K562 (cell line): ENCODE data around the gene TTC23L. TPM values are rescaled to one million over a fixed set of nuclear protein-coding genes. Genes with fewer than 3 reads are reported as not detected.

Source experiments
- ATAC-seq: fragments of 200-7000 bp; cut with Tn5 transposase; 3 replicates; pipeline ENCODE4 v1.9.1; 2020; ENCODE audit warnings: moderate library complexity
- BruUV-seq: library from RNA; stranded (reverse); fragments of 400-500 nt; replicated peaks from 2 replicates; lab custom pipeline; 2021; lab: Mats Ljungman, UMichigan
- CTCF ChIA-PET: fragments of 300-600 bp; formaldehyde crosslinking; extraction: SDS; loops from one replicate; lab custom pipeline; 2021; ENCODE audit warnings: low intra/inter-chr PET ratio; lab: Yijun Ruan, JAX
- POLR2A ChIA-PET: fragments of 300-600, 350-650 bp; sonication (Branson Sonifier 250); formaldehyde crosslinking; extraction: SDS; loops from one replicate; lab custom pipeline; 2021; ENCODE audit warnings: antibody characterized with exemption, inconsistent platforms; lab: Yijun Ruan, JAX
- DNase-seq, 4 experiments: peaks; one replicate each; pipeline versions ENCODE4 v3.0.0 to v3.0.0-alpha.2; 2011 to 2018; ENCODE audit warnings: low spot score in 3 of 4, mixed read lengths in 3 of 4; ENCODE audit errors: extremely low read depth in 1 of 4
- FAIRE-seq: peaks from 2 replicates; lab custom pipeline; 2011; peaks lifted over from hg19 to GRCh38; lab: Jason Lieb, UNC
- H2AFZ ChIP-seq: 2 replicates; pipeline ENCODE4 v1.6.0; 2011; ENCODE audit warnings: low read depth, low read length, control low read depth, inconsistent platforms
- H3K27ac ChIP-seq: fragments of 200-600 bp; 3 replicates; pipeline ENCODE4 v1.8.0; 2011; ENCODE audit warnings: low read depth, mild to moderate bottlenecking, control low read depth, inconsistent platforms, low read length, moderate library complexity, mixed read lengths; ENCODE audit errors: extremely low read depth
- H3K27me3 ChIP-seq, 2 experiments: fragments of 300-600 bp in 1 of 2; 2 replicates in 1 of 2; 3 replicates in 1 of 2; pipeline versions ENCODE4 v1.6.0 to v1.8.0; 2011; ENCODE audit warnings: inconsistent platforms in 2 of 2, low read length in 2 of 2, mild to moderate bottlenecking in 1 of 2, mixed read lengths in 1 of 2, moderate library complexity in 1 of 2; ENCODE audit not compliant: control insufficient read depth in 2 of 2, insufficient read depth in 2 of 2
- H3K36me3 ChIP-seq: fragments of 300-600 bp; 3 replicates; pipeline ENCODE4 v1.8.0; 2011; ENCODE audit warnings: mild to moderate bottlenecking, low read length, inconsistent platforms; ENCODE audit not compliant: control insufficient read depth, insufficient read depth
- H3K4me1 ChIP-seq, 2 experiments: fragments of 200-600 bp in 1 of 2; replicated peaks in 1 of 2; 2 replicates in 1 of 2; 3 replicates in 1 of 2; pipeline versions ENCODE4 v1.5.1 to v1.8.0; 2011; ENCODE audit warnings: inconsistent platforms in 2 of 2, low read length in 2 of 2, mild to moderate bottlenecking in 1 of 2, mixed read lengths in 1 of 2, moderate library complexity in 1 of 2; ENCODE audit not compliant: control insufficient read depth in 2 of 2, insufficient read depth in 2 of 2
- H3K4me2 ChIP-seq: 2 replicates; pipeline ENCODE4 v1.6.1; 2011; ENCODE audit warnings: low read length, control low read depth, inconsistent platforms, mixed read lengths; ENCODE audit not compliant: insufficient read depth
- H3K4me3 ChIP-seq: fragments of 200-600 bp; sonication (generic), shearing (Covaris generic); 2 replicates; pipeline ENCODE4 v1.5.1; 2016; ENCODE audit warnings: control low read depth, inconsistent platforms
- H3K79me2 ChIP-seq: fragments of 200-600 bp; 3 replicates; pipeline ENCODE4 v1.8.0; 2011; ENCODE audit warnings: low read length, inconsistent platforms; ENCODE audit not compliant: control insufficient read depth, insufficient read depth
- H3K9ac ChIP-seq, 2 experiments: 2 replicates each; pipeline versions ENCODE4 v1.6.0 to v1.6.1; 2011; ENCODE audit warnings: low read depth in 2 of 2, low read length in 2 of 2, control low read depth in 1 of 2, inconsistent platforms in 1 of 2, mild to moderate bottlenecking in 1 of 2, mixed read lengths in 1 of 2; ENCODE audit not compliant: insufficient read depth in 1 of 2
- H3K9me1 ChIP-seq: one replicate; pipeline ENCODE4 v1.6.0; 2011; ENCODE audit warnings: inconsistent platforms, mild to moderate bottlenecking, low read length, moderate library complexity; ENCODE audit not compliant: control insufficient read depth, insufficient read depth
- H3K9me3 ChIP-seq: replicated peaks from 2 replicates; pipeline ENCODE4 v1.5.1; 2011; ENCODE audit warnings: low read depth, low read length, inconsistent platforms; ENCODE audit not compliant: control insufficient read depth, insufficient read depth
- H4K20me1 ChIP-seq: replicated peaks from 2 replicates; pipeline ENCODE4 v1.6.1; 2011; ENCODE audit warnings: low read length, inconsistent platforms, mixed read lengths; ENCODE audit not compliant: control insufficient read depth, insufficient read depth
- ATF2 ChIP-seq: sonication (generic); formaldehyde crosslinking; IDR thresholded peaks from 2 replicates; pipeline ENCODE4 v1.8.1; 2022; ENCODE audit warnings: missing genetic modification reagents
- BCL6 ChIP-seq: fragments of 250-450 bp; sonication (Bioruptor Pico); IDR thresholded peaks from 2 replicates; pipeline ENCODE4 v1.4.0; 2020
- FIP1L1 ChIP-seq: fragments of 200-400 bp; formaldehyde crosslinking; IDR thresholded peaks from 2 replicates; pipeline ENCODE4 v1.6.1; 2018; ENCODE audit warnings: mild to moderate bottlenecking, low read depth, low read length; ENCODE audit not compliant: poor library complexity, severe bottlenecking
- FOS ChIP-seq: IDR thresholded peaks from 3 replicates; pipeline ENCODE4 v1.6.1; 2011; ENCODE audit not compliant: insufficient read length; ENCODE audit errors: extremely low read depth
- NFYB ChIP-seq: IDR thresholded peaks from 2 replicates; pipeline ENCODE4 v1.6.1; 2011; ENCODE audit warnings: mild to moderate bottlenecking, moderate library complexity; ENCODE audit not compliant: insufficient read length; ENCODE audit errors: extremely low read depth
- PHTF2 ChIP-seq: fragments of 250-450 bp; sonication (Bioruptor Pico); IDR thresholded peaks from 2 replicates; pipeline ENCODE4 v1.5.0; 2021; ENCODE audit warnings: mild to moderate bottlenecking
- RBFOX2 ChIP-seq: fragments of 200-400 bp; formaldehyde crosslinking; IDR thresholded peaks from 2 replicates; pipeline ENCODE4 v1.6.1; 2017; ENCODE audit warnings: low read depth, mild to moderate bottlenecking, low read length, moderate library complexity
- SMAD3 ChIP-seq: fragments of 450-650 bp; formaldehyde crosslinking; conservative IDR thresholded peaks from 2 replicates; pipeline ENCODE4 v1.4.0; 2020; ENCODE audit warnings: mild to moderate bottlenecking
- YBX1 ChIP-seq: fragments of 450-650 bp; IDR thresholded peaks from 2 replicates; pipeline ENCODE4 v1.7.1; 2016; ENCODE audit warnings: mild to moderate bottlenecking
- ZFP30 ChIP-seq: fragments of 250-450 bp; sonication (Bioruptor Pico); IDR thresholded peaks from 2 replicates; pipeline ENCODE4 v1.8.0; 2022; ENCODE audit warnings: moderate library complexity, mild to moderate bottlenecking, inconsistent platforms, borderline replicate concordance
- ZKSCAN8 ChIP-seq: fragments of 200-800 bp; sonication (Bioruptor generic); IDR thresholded peaks from 2 replicates; pipeline ENCODE4 v1.6.1; 2016; ENCODE audit warnings: missing genetic modification characterization, missing compliant biosample characterization
- ZNF407 ChIP-seq: fragments of 450-650 bp; IDR thresholded peaks from 2 replicates; pipeline ENCODE4 v1.6.1; 2016; ENCODE audit warnings: low read depth
- ZNF695 ChIP-seq: fragments of 450-650 bp; formaldehyde crosslinking; IDR thresholded peaks from 2 replicates; pipeline ENCODE4 v1.4.0; 2020; ENCODE audit warnings: mild to moderate bottlenecking, moderate library complexity
- WGBS: fragments of 100-300 bp; shearing (Covaris generic); methylation state at CpG from one replicate; pipeline ENCODE4 v1.1.6; 2016; ENCODE audit warnings: low coverage, mixed read lengths; ENCODE audit not compliant: insufficient coverage; ENCODE audit errors: missing lambda C conversion rate; 5-methylcytosine and 5-hydroxymethylcytosine counted together
- in situ Hi-C: fragments of 300-500 bp; cut with MboI; formaldehyde crosslinking; loops from 4 replicates; pipeline ENCODE4 v1.15.0; 2018; ENCODE audit warnings: inconsistent platforms, mixed read lengths
- intact Hi-C: fragments of 100-400 bp; cut with micrococcal nuclease; formaldehyde crosslinking; loops from 2 replicates; pipeline ENCODE4 v1.14.2; 2022
- polyA plus RNA-seq, 8 experiments: library from polyadenylated mRNA; depleted of rRNA in 4 of 8; stranded (reverse) in 5 of 8; unstranded in 3 of 8; fragments of >200 nt; fragmentation: Nextera tagmentation in 2 of 8; fragmentation: Illumina TruSeq in 1 of 8; extraction: Ambion mirVana in 2 of 8; extraction: Trizol in 1 of 8; gene quantifications; 2 replicates each; pipeline versions ENCODE4 v1.2.1 to v1.2.3, GENCODE V29; 2011 to 2014; ENCODE audit warnings: inconsistent platforms in 1 of 8, missing spikeins in 1 of 8
- total RNA-seq, 7 experiments: library from RNA; depleted of rRNA in 6 of 7; stranded (reverse); fragments of >200 nt in 6 of 7; fragmentation: Illumina TruSeq in 2 of 7; extraction: Trizol in 2 of 7; gene quantifications; 2 replicates each; pipeline versions ENCODE4 v1.2.1 to v1.2.3, GENCODE V29; 2011 to 2021; ENCODE audit warnings: low replicate concordance in 1 of 7

The TTC23L gene
- total and polyA plus RNA-seq, 9 of the 15 experiments (the other 6 are each of a cell fraction or from before 2014, with no cell fraction given), result 0.03 to 0.32 (median 0.14) TPM; not detected in 2

- peak; percentile 94 for FAIRE-seq
- no TSS peak for BruUV-seq
- no peak for TF ChIP-seq ZFP30
- no peak for TF ChIP-seq NFYB
- no peak for TF ChIP-seq ZNF695 (CRISPR knock-in tag)
- TF ChIP-seq FOS, result no peak
- TF ChIP-seq ZKSCAN8 (CRISPR knock-in tag), result no peak
- TF ChIP-seq YBX1, result no peak
- no peak for TF ChIP-seq SMAD3 (CRISPR knock-in tag)
- TF ChIP-seq RBFOX2, result peak; percentile 99
- no peak for TF ChIP-seq PHTF2
- TF ChIP-seq BCL6 (CRISPR knock-in tag), result no peak
- TF ChIP-seq ZNF407, result peak; percentile 99
- peak; percentile 82 for TF ChIP-seq FIP1L1
- no peak for TF ChIP-seq ATF2 (CRISPR knock-in tag)
Measured at GRCh38 chr5:34915139-34915855, 76.3 kb downstream of the TTC23L start, which contains the start of the genes BRIX1 and RAD1. Gene BRIX1 (plus strand): TSS chr5:34915711. CDS start chr5:34915739, 28 bp downstream. Gene RAD1 (minus strand): TSS chr5:34915504. CDS start chr5:34914892, 612 bp downstream.

More at GRCh38 chr5:34915139-34915855, 76.3 kb downstream of the TTC23L start, which contains the start of the genes BRIX1 and RAD1:
- Histone ChIP-seq H2AFZ (peak within 1 kb of the TSS; percentile 90), H3K27ac (peak within 1 kb of the TSS; percentile 95), H3K4me1 (peaks cover 8 to 10% of the 10 kb centered on the region in 2 experiments; a peak in 4 of 5 replicates), H3K79me2 (peaks cover 96% of the 10 kb centered on the region), H3K9me3 (no peaks in the 10 kb centered on the region), H3K9ac (peak within 1 kb of the TSS; percentile 99 to 100), H4K20me1 (peaks cover 8% of the 10 kb centered on the region), H3K36me3 (peaks cover 82% of the 10 kb centered on the region), H3K9me1 (no peaks in the 10 kb centered on the region), H3K27me3 (no peaks in the 10 kb centered on the region), H3K4me2 (peak within 1 kb of the TSS; percentile 98), H3K4me3 (peak within 1 kb of the TSS; percentile 94)
- POLR2A ChIA-PET, result interaction anchor here (0.5 to 6.4 kb wide), 39 partner anchors 9 to 1304 kb away, joined by 3 to 67 read pairs (median 4); partner anchors contain the start of genes DNAJC21, RAI14 and TTC23L
- ATAC-seq, result peak; percentile 94
- in situ Hi-C loops (loop anchor here (25.0 kb wide), 1 partner anchor 1453 kb away; no protein-coding TSS in a partner anchor), intact Hi-C loops (loop anchor here (1.0 to 5.0 kb wide), 3 partner anchors 14 to 218 kb away; partner anchors contain the start of gene DNAJC21)
- peak; percentile 84 to 99 (median 88) for DNase-seq
- CTCF ChIA-PET, result no interaction called here
- WGBS, result under 1% methylated on average over 67 of the region's 67 CpGs
